Liver (tissue), 3 donors: ENCODE results near the gene TMCO2.
A peak's percentile ranks its signal among the peaks of the same experiment; 100 is the strongest.

ENCODE experiments used
- ATF3 ChIP-seq: IDR thresholded peaks from 2 replicates; pipeline ENCODE4 v1.6.1; 2016; ENCODE audit warnings: antibody characterized with exemption
- CTCF ChIP-seq: fragments of 150-350 bp; IDR thresholded peaks from 2 replicates; pipeline ENCODE4 v1.5.1; 2017; ENCODE audit warnings: improper control_type of control experiment, low read depth, low read length; ENCODE audit not compliant: missing input control
- EGR1 ChIP-seq, 2 donors: IDR thresholded peaks; 2 replicates each; pipeline ENCODE4 v1.6.1; 2016 to 2018; ENCODE audit warnings: antibody characterized with exemption in 2 of 2, low read depth in 2 of 2
- FOXA1 ChIP-seq: IDR thresholded peaks from 2 replicates; pipeline ENCODE4 v1.6.1; 2016; ENCODE audit warnings: antibody characterized with exemption
- GABPA ChIP-seq, 2 donors: IDR thresholded peaks in 1 of 2; conservative IDR thresholded peaks in 1 of 2; 2 replicates each; pipeline ENCODE4 v1.6.1; 2016; ENCODE audit warnings: antibody characterized with exemption in 2 of 2, mild to moderate bottlenecking in 1 of 2, moderate library complexity in 1 of 2
- HNF4A ChIP-seq, 2 donors: conservative IDR thresholded peaks; 2 replicates each; pipeline ENCODE4 v1.6.1; 2016; ENCODE audit warnings: antibody characterized with exemption in 2 of 2, mild to moderate bottlenecking in 2 of 2
- JUND ChIP-seq, 2 donors: IDR thresholded peaks; 2 replicates each; pipeline ENCODE4 v1.6.1; 2016; ENCODE audit warnings: antibody characterized with exemption in 2 of 2
- RAD21 ChIP-seq, 2 donors: IDR thresholded peaks; 2 replicates each; pipeline ENCODE4 v1.6.1; 2016; ENCODE audit warnings: antibody characterized with exemption in 2 of 2, mild to moderate bottlenecking in 2 of 2
- REST ChIP-seq: IDR thresholded peaks from 2 replicates; pipeline ENCODE4 v1.6.1; 2016; ENCODE audit warnings: antibody characterized with exemption, mild to moderate bottlenecking
- RXRA ChIP-seq, 2 donors: IDR thresholded peaks; 2 replicates each; pipeline ENCODE4 v1.6.1; 2017 to 2018; ENCODE audit warnings: antibody characterized with exemption in 2 of 2, mild to moderate bottlenecking in 1 of 2
- SP1 ChIP-seq: IDR thresholded peaks from 2 replicates; pipeline ENCODE4 v1.6.1; 2018; ENCODE audit warnings: antibody characterized with exemption, mild to moderate bottlenecking
- TAF1 ChIP-seq: conservative IDR thresholded peaks from 2 replicates; pipeline ENCODE4 v1.6.1; 2016; ENCODE audit warnings: antibody characterized with exemption, mild to moderate bottlenecking
- TF ChIP-seq, protein P1 (sequence below): IDR thresholded peaks from 2 replicates; pipeline ENCODE4 v1.6.1; 2016; ENCODE audit warnings: antibody characterized with exemption
- donor health status: healthy.
- donor health status: healthy.

DNA sequence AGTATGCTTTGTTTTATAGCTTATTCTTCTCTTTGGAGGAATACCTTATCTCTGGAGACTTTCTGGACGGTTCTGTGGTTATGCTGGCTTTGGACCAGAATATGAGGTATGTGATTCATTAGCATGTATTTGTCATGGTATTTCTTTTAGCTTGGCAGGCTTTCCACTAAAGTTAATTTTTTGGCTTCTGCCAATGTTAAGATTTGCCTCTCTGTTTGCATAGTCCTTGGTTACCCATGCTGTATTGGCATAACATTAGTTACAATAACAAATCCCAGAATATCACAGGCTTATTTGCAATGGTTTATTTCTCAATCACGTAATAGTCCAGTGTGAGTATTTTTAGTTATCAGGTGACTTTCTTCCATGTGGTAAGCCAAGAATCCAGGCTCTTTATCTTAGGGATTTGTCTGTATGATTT lies 20.0 kb downstream of the TMCO2 start:
- TF ChIP-seq JUND (IDR thresholded peaks at IDR 0.05) (peak; percentile 73 to 81), CTCF (no peak), REST (peak; percentile 68), TAF1 (no peak), GABPA (IDR thresholded peaks at IDR 0.05 in 1 of 2, conservative IDR thresholded peaks at IDR 0.05 in 1 of 2) (peak; percentile 41 to 74), HNF4A (conservative IDR thresholded peaks at IDR 0.05) (peak; percentile 53 to 77), RAD21 (IDR thresholded peaks at IDR 0.05) (peak in 1 of 2 donors; percentile 23), FOXA1 (peak; percentile 69), EGR1 (IDR thresholded peaks at IDR 0.05; ENCODE audit: low read depth in 2 of 2) (peak; percentile 30 to 47), SP1 (peak; percentile 77), ATF3 (peak; percentile 53), RXRA (IDR thresholded peaks at IDR 0.05) (peak; percentile 45 to 79)
- TF ChIP-seq, protein P1, sequence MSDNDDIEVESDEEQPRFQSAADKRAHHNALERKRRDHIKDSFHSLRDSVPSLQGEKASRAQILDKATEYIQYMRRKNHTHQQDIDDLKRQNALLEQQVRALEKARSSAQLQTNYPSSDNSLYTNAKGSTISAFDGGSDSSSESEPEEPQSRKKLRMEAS, result peak; percentile 82
